ENCODE results near the gene LRRC72.

DNA sequence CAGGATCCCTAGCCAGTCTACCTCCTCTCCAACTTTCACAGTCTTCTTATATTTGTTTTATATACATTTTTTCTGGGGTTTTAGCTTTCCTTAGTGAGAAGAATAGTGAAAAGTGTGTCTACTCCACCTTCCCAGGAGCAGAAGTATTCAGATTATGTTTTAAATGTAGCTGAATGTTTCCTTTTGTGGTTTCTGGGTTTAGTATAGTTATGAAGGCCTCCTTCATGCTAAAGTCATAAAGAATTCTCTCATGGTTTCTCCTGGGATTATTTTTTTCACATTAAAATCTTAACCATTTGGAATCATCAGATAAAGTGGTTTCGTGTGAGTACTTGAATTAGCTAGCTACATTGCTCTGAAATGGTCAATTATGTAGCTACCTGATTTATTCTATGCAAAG, 68.1 kb downstream of the LRRC72 start:
- TF ChIP-seq MEF2A (IDR thresholded peaks at IDR 0.05; ENCODE audit: insufficient read depth, low read depth, low read length) (no peak), NRF1 (conservative IDR thresholded peaks at IDR 0.05; ENCODE audit: low read depth, low read length) (no peak), POLR2A (IDR thresholded peaks at IDR 0.05; ENCODE audit: low read depth, low read length) (no peak), PML (IDR thresholded peaks at IDR 0.05; ENCODE audit: low read length) (no peak), SPI1 (IDR thresholded peaks at IDR 0.05; ENCODE audit: borderline replicate concordance, insufficient read depth, low read depth, low read length) (no peak), FOS (IDR thresholded peaks at IDR 0.05; ENCODE audit: borderline replicate concordance, extremely low read depth, insufficient read length) (no peak)
- TF ChIP-seq, protein P1, sequence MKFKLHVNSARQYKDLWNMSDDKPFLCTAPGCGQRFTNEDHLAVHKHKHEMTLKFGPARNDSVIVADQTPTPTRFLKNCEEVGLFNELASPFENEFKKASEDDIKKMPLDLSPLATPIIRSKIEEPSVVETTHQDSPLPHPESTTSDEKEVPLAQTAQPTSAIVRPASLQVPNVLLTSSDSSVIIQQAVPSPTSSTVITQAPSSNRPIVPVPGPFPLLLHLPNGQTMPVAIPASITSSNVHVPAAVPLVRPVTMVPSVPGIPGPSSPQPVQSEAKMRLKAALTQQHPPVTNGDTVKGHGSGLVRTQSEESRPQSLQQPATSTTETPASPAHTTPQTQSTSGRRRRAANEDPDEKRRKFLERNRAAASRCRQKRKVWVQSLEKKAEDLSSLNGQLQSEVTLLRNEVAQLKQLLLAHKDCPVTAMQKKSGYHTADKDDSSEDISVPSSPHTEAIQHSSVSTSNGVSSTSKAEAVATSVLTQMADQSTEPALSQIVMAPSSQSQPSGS (IDR thresholded peaks at IDR 0.05; ENCODE audit: low read length), result no peak
- TF ChIP-seq, protein P2, sequence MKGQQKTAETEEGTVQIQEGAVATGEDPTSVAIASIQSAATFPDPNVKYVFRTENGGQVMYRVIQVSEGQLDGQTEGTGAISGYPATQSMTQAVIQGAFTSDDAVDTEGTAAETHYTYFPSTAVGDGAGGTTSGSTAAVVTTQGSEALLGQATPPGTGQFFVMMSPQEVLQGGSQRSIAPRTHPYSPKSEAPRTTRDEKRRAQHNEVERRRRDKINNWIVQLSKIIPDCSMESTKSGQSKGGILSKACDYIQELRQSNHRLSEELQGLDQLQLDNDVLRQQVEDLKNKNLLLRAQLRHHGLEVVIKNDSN (IDR thresholded peaks at IDR 0.05; ENCODE audit: borderline replicate concordance, extremely low read length, insufficient read depth, low read depth, low read length), result no peak
- TF ChIP-seq, protein P3, sequence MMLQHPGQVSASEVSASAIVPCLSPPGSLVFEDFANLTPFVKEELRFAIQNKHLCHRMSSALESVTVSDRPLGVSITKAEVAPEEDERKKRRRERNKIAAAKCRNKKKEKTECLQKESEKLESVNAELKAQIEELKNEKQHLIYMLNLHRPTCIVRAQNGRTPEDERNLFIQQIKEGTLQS (IDR thresholded peaks at IDR 0.05; ENCODE audit: borderline replicate concordance, extremely low read depth, low read depth, low read length), result no peak
- TF ChIP-seq, protein P4, sequence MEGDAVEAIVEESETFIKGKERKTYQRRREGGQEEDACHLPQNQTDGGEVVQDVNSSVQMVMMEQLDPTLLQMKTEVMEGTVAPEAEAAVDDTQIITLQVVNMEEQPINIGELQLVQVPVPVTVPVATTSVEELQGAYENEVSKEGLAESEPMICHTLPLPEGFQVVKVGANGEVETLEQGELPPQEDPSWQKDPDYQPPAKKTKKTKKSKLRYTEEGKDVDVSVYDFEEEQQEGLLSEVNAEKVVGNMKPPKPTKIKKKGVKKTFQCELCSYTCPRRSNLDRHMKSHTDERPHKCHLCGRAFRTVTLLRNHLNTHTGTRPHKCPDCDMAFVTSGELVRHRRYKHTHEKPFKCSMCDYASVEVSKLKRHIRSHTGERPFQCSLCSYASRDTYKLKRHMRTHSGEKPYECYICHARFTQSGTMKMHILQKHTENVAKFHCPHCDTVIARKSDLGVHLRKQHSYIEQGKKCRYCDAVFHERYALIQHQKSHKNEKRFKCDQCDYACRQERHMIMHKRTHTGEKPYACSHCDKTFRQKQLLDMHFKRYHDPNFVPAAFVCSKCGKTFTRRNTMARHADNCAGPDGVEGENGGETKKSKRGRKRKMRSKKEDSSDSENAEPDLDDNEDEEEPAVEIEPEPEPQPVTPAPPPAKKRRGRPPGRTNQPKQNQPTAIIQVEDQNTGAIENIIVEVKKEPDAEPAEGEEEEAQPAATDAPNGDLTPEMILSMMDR (IDR thresholded peaks at IDR 0.05 in 2 of 3, conservative IDR thresholded peaks at IDR 0.05 in 1 of 3; ENCODE audit: control insufficient read depth in 2 of 3, extremely low read depth in 1 of 3, insufficient read depth in 1 of 3, low read depth in 3 of 3, low read length in 3 of 3), result no peak
